RWPE2 (cell line): ENCODE measurements around the gene DUSP5.

Source experiments
- ATAC-seq: fragments of 200-7000 bp; cut with Tn5 transposase; 3 replicates; pipeline ENCODE4 v1.9.1; 2021; ENCODE audit warnings: low read depth
- DNase-seq: peaks from one replicate; pipeline ENCODE4 v3.0.0-alpha.2; 2020; ENCODE audit warnings: low spot score
- H3K27ac ChIP-seq: fragments of 450-650 bp; 2 replicates; pipeline ENCODE4 v1.5.1; 2017; ENCODE audit warnings: mild to moderate bottlenecking; ENCODE audit not compliant: poor library complexity, severe bottlenecking
- H3K27me3 ChIP-seq: fragments of 250-450 bp; sonication (Bioruptor Pico); 2 replicates; pipeline ENCODE4 v1.5.1; 2021; ENCODE audit warnings: mild to moderate bottlenecking, moderate library complexity; ENCODE audit not compliant: insufficient read depth, poor library complexity, severe bottlenecking
- H3K36me3 ChIP-seq: fragments of 250-450 bp; sonication (Bioruptor Pico); 2 replicates; pipeline ENCODE4 v1.5.1; 2020; ENCODE audit warnings: low read depth, mild to moderate bottlenecking, moderate library complexity
- H3K4me1 ChIP-seq: fragments of 250-450 bp; sonication (Bioruptor Pico); 2 replicates; pipeline ENCODE4 v1.5.1; 2021; ENCODE audit warnings: mild to moderate bottlenecking, moderate library complexity; ENCODE audit not compliant: insufficient read depth, poor library complexity, severe bottlenecking
- H3K4me3 ChIP-seq: fragments of 250-450 bp; sonication (Bioruptor Pico); 2 replicates; pipeline ENCODE4 v1.5.1; 2021; ENCODE audit warnings: mild to moderate bottlenecking, moderate library complexity; ENCODE audit not compliant: severe bottlenecking
- H3K9me3 ChIP-seq: fragments of 250-450 bp; sonication (Bioruptor Pico); 2 replicates; pipeline ENCODE4 v1.5.1; 2021; ENCODE audit warnings: mild to moderate bottlenecking, moderate library complexity; ENCODE audit not compliant: severe bottlenecking
- TF ChIP-seq, protein P1 (sequence below): fragments of 450-650 bp; IDR thresholded peaks from one replicate; pipeline ENCODE4 v1.5.1; 2017; ENCODE audit warnings: mild to moderate bottlenecking, moderate library complexity; ENCODE audit not compliant: poor library complexity, severe bottlenecking

The DUSP5 gene

DNA sequence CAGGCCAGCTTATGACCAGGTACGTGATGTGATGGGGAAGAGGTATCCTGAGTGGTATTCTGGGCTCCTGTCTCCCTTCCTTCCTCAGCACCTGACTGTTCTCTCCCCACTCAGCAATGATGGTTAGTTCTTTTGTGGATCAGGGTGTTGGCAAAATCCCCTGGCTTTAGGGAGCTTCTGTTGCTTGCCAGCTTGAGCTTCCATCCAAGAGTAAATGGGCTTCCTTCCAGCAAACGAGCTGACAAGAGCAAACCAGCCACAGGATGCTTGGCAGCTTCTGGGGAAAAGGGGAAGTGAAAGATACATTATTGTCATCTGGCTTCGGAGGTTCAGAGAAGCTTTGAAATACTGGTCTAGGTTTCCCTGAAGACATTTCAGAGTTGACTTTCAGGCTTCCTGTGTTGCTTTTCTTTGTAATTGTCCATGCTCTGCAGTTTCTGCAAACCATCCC, 5.2 kb downstream of the DUSP5 start:
- Histone ChIP-seq H3K36me3 (peaks cover 85% of the 10 kb centered on the region), H3K27me3 (no peaks in the 10 kb centered on the region), H3K4me3 (no peak overlapping the region), H3K27ac (peak overlapping the region; percentile 92), H3K4me1 (peaks cover 21% of the 10 kb centered on the region), H3K9me3 (no peaks in the 10 kb centered on the region)
- TF ChIP-seq, protein P1, sequence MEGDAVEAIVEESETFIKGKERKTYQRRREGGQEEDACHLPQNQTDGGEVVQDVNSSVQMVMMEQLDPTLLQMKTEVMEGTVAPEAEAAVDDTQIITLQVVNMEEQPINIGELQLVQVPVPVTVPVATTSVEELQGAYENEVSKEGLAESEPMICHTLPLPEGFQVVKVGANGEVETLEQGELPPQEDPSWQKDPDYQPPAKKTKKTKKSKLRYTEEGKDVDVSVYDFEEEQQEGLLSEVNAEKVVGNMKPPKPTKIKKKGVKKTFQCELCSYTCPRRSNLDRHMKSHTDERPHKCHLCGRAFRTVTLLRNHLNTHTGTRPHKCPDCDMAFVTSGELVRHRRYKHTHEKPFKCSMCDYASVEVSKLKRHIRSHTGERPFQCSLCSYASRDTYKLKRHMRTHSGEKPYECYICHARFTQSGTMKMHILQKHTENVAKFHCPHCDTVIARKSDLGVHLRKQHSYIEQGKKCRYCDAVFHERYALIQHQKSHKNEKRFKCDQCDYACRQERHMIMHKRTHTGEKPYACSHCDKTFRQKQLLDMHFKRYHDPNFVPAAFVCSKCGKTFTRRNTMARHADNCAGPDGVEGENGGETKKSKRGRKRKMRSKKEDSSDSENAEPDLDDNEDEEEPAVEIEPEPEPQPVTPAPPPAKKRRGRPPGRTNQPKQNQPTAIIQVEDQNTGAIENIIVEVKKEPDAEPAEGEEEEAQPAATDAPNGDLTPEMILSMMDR: no peak
- no peak for ATAC-seq
- no peak for DNase-seq

DNA sequence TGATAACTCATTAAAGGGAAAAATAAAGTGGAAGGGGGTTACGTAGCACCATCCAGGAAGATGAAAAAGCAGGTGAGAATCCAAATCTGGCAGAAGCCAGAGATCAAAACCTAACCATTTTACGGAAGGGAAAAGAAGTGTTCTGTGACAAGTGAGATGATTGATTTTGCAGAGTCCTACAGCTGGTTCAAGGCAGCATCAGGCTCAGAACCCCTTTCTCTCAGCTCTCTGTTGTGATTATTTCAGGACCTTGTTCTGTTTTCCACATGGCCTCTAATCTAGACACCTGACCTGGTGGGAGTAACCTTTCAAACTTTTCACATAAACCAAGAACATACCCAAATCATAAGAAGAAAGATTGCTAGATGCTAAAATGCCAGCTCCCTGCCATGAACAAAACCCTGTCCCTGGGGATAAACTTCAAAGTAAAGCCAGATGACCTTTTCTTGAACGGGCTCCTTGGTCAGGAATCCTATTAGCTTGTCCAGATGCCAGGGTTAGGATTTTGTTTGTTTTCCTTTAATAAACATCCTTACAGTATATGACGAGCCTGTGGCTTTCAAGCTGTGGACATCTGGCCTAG, 5.9 kb downstream of the DUSP5 start:
- Histone ChIP-seq H3K27me3 (no peaks in the 10 kb centered on the region), H3K4me1 (peaks cover 21% of the 10 kb centered on the region), H3K27ac (peak overlapping the region; percentile 92), H3K36me3 (peaks cover 91% of the 10 kb centered on the region), H3K4me3 (no peak overlapping the region), H3K9me3 (no peaks in the 10 kb centered on the region)
- ATAC-seq: no peak
- TF ChIP-seq, protein P1: no peak
- no peak for DNase-seq

GRCh38 chr10:110504111-110504735, 6.5 kb downstream of the DUSP5 start:
- Histone ChIP-seq H3K4me3 (no peak overlapping the region), H3K27me3 (no peaks in the 10 kb centered on the region), H3K9me3 (no peaks in the 10 kb centered on the region), H3K4me1 (peaks cover 21% of the 10 kb centered on the region), H3K36me3 (peaks cover 91% of the 10 kb centered on the region), H3K27ac (peak overlapping the region; percentile 92)
- ATAC-seq: no peak
- TF ChIP-seq, protein P1: no peak
- no peak for DNase-seq

DNA sequence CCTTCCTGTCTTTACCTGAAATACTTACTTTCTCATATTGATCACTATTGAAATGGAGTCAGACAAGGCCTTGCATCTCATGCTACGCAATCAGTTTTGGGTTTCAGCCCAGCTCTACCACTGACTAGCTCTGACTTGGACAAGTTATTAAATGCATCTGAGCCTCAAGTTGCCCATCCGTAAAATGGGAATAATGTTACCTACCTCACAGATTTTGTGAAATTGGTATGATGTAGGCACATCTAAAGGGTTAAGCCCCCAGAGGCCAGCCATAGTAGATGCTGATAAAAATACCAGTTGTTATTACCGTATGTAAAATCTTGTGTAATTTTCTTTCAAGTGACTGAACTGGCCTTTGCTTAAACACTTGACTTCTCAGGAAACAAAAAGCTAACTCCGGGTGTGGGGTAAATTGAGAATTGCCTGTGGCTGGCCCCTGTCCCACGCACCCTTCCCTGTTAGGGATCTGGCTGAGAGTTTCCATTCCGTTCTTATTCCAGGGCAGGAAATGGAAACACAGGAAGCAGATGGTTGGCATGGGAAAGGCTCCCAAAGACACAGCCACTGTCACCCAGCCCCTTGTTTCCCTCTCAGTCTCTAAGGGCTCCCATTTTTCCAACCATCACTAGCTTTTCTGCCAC, 7.5 kb downstream of the DUSP5 start:
- ATAC-seq: no peak
- Histone ChIP-seq H3K4me3 (no peak overlapping the region), H3K27ac (no peak overlapping the region), H3K36me3 (peaks cover 91% of the 10 kb centered on the region), H3K4me1 (peaks cover 18% of the 10 kb centered on the region), H3K9me3 (no peaks in the 10 kb centered on the region), H3K27me3 (no peaks in the 10 kb centered on the region)
- TF ChIP-seq, protein P1: no peak
- DNase-seq: no peak
